ENCODE measurements around the gene CRK.
A peak's percentile ranks its signal among the peaks of the same experiment; 100 is the strongest.
"Not testable (repeated sequence)": the region's sequence is repeated elsewhere in the genome, so short reads cannot be mapped to it uniquely, and the experiment has no call there.

CRK gene

DNA sequence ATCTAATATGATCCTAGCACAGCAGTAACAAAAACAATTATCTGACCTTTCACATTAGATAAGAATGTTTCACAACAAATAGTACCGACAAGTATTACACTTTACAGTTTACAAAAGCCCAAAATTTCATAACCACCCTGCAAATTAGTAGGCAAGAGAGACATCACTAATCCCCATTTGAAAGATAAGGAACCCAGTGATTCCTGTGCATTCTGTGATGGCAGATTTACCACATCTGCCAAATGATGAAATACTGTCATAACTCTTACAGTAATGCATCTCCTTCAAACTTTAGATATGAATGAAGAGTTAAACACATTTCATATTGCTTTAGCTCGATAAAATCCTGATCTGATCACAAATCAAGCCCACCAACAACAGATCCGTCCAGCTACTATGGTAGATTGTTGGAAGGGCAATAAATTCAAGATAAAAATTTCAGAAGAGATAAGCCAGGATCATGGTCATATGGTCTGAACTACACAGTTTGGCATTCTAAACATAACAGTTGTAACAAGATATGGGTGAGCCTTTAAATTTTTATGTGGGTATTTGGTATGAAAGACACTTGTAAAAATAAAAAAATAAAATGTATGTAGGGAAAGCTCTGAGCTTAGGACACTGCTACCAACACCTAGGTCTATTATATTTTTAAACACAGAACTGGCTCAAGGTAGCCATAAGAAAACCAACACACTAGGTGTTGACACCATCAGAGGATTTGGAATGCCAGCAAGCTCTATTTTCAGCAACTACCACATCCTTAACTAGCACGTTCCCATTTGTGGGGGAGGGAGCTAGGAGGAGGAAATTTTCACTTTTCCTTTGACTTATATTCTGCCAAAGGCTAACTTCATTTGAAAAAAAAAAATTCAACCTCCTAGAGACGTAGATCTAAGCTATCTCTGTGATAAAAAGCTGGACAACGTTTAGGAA lies 65.3 kb downstream of the CRK start:
- no peaks in the 10 kb centered on the region for H3K27me3 ChIP-seq (ENCODE audit: control insufficient read depth, insufficient read depth, low read length)
- H3K27ac ChIP-seq: peak overlapping the region; percentile 40
- no peak overlapping the region for H3K4me3 ChIP-seq (ENCODE audit: low read depth, low read length)

DNA sequence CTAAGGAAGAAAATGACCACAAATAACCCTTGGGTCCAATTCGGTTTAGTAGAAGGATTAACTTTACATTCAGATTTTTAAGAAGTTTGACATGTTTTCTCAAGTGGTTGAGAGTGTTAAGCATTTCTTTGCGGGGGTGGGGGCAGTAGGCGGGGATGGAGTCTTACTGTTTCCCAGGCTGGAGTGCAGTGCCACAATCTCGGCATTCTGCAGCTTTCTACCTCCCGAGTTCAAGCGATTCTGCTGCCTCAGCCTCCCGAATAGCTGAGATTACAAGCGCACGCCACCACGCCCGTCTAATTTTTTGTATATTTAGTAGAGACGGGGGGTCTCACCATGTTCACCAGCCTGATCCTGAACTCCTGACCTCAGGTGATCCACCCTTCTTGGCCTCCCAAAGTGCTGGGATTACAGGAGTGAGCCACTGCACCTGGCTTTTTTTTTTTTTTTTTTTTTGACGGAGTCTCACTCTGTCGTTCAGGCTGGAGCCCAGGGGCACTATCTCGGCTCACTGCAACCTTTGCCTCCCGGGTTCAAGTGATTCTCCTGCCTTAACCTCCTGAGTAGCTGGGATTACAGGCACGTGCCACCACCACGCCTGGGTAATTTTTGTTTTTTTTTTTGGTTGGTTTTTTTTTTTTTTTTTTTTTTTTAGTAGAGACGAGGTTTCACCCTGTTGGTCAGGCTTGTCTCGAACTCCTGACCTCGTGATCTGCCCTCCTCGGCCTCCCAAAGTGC lies 68.4 kb downstream of the CRK start:
- not testable (repeated sequence) for H3K36me3 ChIP-seq (ENCODE audit: control insufficient read depth, insufficient read depth, low read length); H3K27me3 ChIP-seq (ENCODE audit: control insufficient read depth, insufficient read depth, low read length); H3K9me3 ChIP-seq (ENCODE audit: control insufficient read depth, low read length); H3K27ac ChIP-seq; H3K9ac ChIP-seq; H2AFZ ChIP-seq; H3K4me2 ChIP-seq (ENCODE audit: low read length); H3K4me3 ChIP-seq (ENCODE audit: low read depth, low read length)
- H3K4me1 ChIP-seq: peaks cover 34% of the 10 kb centered on the region
- peaks cover 80% of the 10 kb centered on the region for H3K79me2 ChIP-seq

More for the DNA sequence above, 65.3 kb downstream of the CRK start:
- Histone ChIP-seq H3K9ac (no peak overlapping the region), H3K4me2 (ENCODE audit: low read length) (peak overlapping the region; percentile 49), H3K4me1 (peaks cover 38% of the 10 kb centered on the region), H3K36me3 (ENCODE audit: control insufficient read depth, insufficient read depth, low read length) (no peaks in the 10 kb centered on the region), H3K79me2 (peaks cover 83% of the 10 kb centered on the region), H2AFZ (no peak overlapping the region), H3K9me3 (ENCODE audit: control insufficient read depth, low read length) (no peaks in the 10 kb centered on the region)
- TF ChIP-seq, protein P1, sequence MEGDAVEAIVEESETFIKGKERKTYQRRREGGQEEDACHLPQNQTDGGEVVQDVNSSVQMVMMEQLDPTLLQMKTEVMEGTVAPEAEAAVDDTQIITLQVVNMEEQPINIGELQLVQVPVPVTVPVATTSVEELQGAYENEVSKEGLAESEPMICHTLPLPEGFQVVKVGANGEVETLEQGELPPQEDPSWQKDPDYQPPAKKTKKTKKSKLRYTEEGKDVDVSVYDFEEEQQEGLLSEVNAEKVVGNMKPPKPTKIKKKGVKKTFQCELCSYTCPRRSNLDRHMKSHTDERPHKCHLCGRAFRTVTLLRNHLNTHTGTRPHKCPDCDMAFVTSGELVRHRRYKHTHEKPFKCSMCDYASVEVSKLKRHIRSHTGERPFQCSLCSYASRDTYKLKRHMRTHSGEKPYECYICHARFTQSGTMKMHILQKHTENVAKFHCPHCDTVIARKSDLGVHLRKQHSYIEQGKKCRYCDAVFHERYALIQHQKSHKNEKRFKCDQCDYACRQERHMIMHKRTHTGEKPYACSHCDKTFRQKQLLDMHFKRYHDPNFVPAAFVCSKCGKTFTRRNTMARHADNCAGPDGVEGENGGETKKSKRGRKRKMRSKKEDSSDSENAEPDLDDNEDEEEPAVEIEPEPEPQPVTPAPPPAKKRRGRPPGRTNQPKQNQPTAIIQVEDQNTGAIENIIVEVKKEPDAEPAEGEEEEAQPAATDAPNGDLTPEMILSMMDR (IDR thresholded peaks at IDR 0.05): no peak

DNA sequence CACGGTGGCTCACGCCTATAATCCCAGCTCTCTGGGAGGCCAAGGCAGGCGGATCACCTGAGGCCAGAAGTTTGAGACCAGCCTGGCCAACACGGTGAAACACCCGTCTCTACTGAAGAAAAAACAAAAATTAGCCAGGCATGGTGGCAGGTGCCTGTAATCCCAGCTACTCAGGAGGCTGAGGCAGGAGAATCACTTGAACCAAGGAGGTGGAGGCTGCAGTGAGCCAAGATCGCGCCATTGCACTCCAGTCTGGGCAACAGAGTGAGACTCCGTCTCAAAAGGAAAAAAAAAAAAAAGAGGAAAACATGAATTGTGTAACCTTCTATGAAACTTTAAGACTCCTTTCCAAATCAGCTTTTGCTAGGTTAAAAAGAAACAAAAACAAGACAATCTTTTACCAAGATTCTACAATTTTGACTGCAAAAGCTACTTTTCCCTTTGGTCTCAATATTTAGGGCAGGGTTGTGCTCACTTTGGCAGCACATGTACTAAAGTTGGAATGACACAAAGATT lies 69.3 kb downstream of the CRK start:
- H3K79me2 ChIP-seq: peaks cover 80% of the 10 kb centered on the region
- H3K27ac ChIP-seq; H3K36me3 ChIP-seq (ENCODE audit: control insufficient read depth, insufficient read depth, low read length); H2AFZ ChIP-seq; H3K4me2 ChIP-seq (ENCODE audit: low read length); H3K9ac ChIP-seq; H3K9me3 ChIP-seq (ENCODE audit: control insufficient read depth, low read length); H3K4me3 ChIP-seq (ENCODE audit: low read depth, low read length); H3K27me3 ChIP-seq (ENCODE audit: control insufficient read depth, insufficient read depth, low read length): not testable (repeated sequence)
- peaks cover 25% of the 10 kb centered on the region for H3K4me1 ChIP-seq

DNA sequence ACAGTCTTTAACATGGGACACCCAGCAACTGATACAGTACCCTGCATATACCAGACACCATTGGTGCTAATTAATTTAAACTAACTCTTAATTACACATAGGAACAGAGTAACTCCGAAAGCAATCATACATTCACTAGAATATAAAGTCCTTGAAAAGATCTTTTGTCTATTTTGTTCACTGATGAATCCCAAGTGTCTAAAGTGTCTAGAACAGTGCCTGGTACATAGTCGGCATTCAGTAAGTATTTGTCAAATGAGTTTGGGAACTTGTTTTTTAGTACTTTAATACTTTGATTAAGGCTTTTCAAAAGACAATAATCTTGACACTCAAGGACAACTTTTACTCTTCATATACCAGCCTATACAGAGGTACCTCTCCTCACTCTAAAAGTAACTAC lies 69.8 kb downstream of the CRK start:
- Histone ChIP-seq H3K79me2 (peaks cover 80% of the 10 kb centered on the region), H3K36me3 (ENCODE audit: control insufficient read depth, insufficient read depth, low read length) (no peaks in the 10 kb centered on the region), H2AFZ (no peak overlapping the region), H3K4me2 (ENCODE audit: low read length) (no peak overlapping the region), H3K4me3 (ENCODE audit: low read depth, low read length) (no peak overlapping the region), H3K9me3 (ENCODE audit: control insufficient read depth, low read length) (no peaks in the 10 kb centered on the region), H3K4me1 (peaks cover 20% of the 10 kb centered on the region), H3K27me3 (ENCODE audit: control insufficient read depth, insufficient read depth, low read length) (no peaks in the 10 kb centered on the region), H3K9ac (no peak overlapping the region), H3K27ac (no peak overlapping the region)
- TF ChIP-seq, protein P1 (IDR thresholded peaks at IDR 0.05): no peak

DNA sequence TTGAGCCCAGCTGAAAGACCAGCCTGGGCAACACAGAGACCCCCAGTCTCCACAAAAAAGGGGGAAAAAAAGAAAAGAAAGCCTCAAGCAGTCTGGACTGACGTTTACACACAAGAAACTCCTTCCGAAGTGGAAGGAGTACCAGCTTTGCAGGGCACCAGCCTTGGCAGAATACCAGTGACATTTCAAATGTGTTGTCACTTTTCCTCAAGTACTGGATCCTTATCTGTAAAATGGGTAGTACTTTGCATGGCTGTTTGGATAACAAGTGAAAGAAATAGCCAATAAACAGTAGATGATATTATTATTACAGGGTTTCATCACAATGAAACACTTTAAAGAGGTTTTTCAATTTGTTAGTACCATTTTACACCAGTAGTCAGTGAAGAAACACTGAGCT lies 70.2 kb downstream of the CRK start:
- Histone ChIP-seq H3K36me3 (ENCODE audit: control insufficient read depth, insufficient read depth, low read length) (no peaks in the 10 kb centered on the region), H3K79me2 (peaks cover 80% of the 10 kb centered on the region), H3K27ac (no peak overlapping the region), H3K27me3 (ENCODE audit: control insufficient read depth, insufficient read depth, low read length) (no peaks in the 10 kb centered on the region), H3K4me1 (peaks cover 18% of the 10 kb centered on the region), H3K4me2 (ENCODE audit: low read length) (no peak overlapping the region), H3K9me3 (ENCODE audit: control insufficient read depth, low read length) (no peaks in the 10 kb centered on the region), H3K4me3 (ENCODE audit: low read depth, low read length) (no peak overlapping the region), H3K9ac (no peak overlapping the region), H2AFZ (no peak overlapping the region)
- TF ChIP-seq, protein P1 (IDR thresholded peaks at IDR 0.05): no peak
